ENCODE measurements around the gene PNO1.
"Not testable (repeated sequence)": the region's sequence is repeated elsewhere in the genome, so short reads cannot be mapped to it uniquely, and the experiment has no call there.

The PNO1 gene
- 29.9 to 44.6 reads per million in 2 donors for total RNA-seq

DNA sequence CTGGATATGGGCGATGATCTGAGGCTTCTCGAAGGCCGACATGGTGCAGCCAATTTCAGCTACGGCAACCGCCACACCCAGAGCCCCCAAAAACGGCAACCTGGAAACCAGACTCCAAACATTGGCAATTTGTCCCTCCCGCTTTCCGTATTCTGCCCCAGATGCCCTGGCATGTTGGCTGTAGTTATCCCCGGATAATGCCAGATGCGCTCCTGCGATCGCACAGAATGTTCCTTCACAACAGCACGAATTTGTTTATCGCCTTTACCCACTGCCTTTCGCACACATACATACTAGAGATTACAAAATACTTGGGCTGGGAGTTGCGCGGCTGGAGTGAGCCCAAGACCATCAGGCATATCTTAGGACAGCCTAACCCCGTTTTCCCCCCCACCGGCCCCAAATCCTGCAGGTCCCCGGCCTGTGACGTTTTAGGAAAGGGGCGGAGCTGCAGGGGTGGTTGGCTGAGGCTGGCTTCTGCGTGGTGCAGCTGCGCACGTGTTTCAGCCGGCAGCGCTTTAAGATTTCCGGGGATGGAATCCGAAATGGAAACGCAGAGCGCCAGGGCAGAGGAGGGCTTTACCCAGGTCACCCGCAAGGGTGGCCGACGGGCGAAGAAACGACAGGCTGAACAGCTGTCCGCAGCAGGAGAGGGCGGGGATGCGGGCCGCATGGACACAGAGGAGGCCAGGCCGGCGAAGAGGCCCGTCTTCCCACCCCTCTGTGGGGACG, at the start of gene PNO1:
Gene PNO1, plus strand, starts transcription at position 487 of the 732 bp plus-strand sequence. Its CDS starts 47 bp downstream, at position 534.
- DNase-seq, result peak; percentile 97

DNA sequence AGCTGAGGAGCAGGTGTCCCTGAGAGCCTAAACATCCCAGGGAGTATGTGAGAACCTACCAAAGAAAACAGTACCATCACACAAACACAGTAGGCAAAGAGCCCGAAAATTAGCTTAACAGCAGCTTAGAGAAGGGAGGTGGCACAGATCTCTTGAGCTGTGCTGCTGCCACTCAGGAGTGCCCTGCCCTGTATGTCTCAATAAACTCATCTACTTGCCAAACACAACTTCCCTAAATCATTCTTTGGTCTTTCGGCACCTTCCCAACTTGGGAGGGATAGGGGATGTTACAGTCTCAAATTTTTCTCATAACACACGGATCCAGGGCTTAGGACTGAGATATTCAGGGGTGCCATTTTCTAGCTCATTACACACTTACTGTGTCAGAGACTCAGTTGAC, 49.6 kb upstream of the PNO1 start:
- no peak for DNase-seq

DNA sequence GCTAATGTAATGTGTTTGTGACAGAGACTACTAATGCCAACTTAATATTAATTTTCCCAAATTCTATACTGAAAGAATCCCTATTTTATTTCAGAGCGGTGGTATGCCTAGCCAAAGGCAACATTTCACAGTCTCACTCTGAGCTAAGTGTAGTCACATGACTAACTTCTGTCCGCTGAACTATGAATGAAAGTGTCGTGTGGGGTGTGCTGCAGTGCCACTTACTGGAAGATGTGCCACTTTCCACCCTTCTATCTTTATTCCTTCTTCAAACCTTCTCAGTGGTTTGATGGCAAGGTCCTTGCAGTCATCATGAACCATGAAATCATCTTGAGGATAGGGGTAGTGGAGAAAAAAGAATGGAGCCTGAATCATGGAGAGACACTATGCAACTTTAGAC, 47.6 kb upstream of the PNO1 start:
- DNase-seq, result no peak

DNA sequence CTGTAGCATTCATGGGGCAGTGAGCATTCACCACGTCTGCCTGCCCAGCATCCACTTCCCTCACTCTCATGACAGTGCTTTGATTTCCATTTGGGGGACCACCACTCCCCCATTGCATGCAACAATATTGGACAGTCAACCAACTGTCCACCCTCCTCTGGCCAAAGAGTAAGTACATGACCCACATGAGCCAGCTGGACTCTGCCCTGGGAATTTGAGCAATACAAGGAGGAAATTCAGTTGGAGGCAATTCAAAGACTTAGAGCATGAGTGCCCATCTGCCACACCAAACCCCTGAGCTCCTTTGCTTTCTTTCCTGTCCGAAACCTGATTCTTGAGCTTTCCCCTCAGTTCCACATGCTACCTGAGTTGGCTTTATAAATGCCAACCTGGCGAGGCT, 41.7 kb upstream of the PNO1 start:
- DNase-seq, result no peak

DNA sequence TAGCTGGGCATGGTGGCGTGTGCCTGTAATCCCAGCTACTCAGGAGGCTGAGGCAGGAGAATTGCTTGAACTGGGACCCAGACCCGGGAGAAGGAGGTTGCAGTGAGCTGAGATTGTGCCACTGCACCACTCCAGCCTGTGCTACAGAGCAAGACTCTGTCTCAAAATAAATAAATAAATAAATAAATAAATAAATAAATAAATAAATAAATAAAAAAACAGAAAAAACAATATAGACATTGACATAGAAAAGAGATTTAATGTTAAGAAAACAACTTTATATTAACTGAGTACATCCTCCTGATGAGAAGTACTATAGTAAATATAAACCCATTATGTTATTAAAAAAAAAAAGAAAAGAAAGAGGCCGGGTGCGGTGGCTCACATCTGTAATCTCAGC, 39.8 kb upstream of the PNO1 start:
- DNase-seq, result not testable (repeated sequence)

DNA sequence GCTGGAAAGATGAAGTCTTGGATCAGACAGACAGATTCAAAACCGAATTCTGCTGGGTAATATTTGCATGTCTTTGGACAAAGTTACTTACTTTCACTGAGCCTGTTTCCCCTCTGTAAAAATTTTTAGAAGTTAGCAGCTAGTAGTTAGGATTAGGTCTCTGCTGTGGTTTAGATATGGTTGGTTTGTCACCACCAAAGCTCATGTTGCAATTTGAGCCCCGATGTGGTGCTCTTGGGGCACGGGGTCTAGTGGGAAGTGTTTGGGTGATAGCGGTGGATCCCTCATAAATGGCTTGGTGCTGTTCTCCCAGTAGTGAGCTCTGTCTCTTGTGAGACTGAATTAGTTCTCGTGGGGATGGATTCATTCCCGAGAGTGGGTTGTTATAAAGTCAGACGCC, 38.9 kb upstream of the PNO1 start:
- no peak for DNase-seq

DNA sequence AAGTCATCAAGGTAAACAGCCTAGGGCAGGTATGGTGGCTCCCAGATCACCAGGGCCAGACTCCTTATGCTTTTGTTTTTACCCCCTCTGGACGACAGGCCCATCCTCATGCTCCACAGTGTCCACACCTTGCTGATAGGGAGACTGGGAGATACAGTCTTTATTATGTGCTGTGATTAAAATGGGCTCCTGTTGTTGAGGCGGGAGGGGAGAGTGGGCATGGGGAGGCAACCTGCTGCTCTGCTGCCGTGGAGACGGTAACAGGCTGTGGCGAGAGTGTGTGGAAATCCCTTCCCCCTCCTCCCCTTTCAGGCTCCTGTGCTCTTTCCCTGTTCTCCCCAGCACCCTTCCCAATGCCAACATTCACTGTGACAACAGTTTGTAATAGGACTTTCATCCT, 38.2 kb upstream of the PNO1 start:
- DNase-seq, result no peak

DNA sequence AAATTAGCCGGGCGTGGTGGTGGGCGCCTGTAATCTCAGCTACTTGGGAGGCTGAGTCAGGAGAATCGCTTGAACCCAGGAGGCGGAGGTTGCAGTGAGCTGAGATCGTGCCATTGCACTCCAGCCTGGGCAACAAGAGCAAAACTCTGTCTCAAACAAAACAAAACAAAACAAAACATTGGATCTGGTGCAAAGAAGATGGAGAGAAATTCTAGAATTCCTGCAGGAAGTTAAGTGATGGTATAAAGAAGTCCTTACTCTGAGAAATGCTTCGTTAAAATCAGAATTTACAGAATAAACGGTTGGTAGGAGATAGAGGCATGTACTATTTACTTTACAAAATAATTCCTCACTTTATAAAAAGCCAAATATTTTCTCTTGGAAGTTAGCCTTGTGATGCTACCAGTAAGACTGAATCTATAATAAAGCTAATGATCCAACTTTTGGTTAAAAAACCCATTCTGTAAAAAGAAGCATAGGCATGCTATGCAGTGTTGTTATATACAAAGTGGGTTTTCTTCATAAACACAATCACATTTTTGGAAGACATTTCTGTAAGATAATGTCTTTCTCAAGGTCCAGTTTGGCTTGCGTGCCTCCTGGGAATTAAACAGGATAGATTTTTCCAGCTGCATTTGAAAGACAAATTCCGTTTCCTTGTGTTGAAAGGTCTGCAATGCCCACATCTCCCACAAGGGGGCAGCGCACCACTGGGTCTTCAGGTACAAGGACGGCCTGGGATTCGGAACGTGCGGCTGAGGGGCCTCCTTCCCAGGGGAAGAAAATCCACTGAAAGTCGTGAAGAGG, 35.6 kb upstream of the PNO1 start:
- DNase-seq, result peak; percentile 78

DNA sequence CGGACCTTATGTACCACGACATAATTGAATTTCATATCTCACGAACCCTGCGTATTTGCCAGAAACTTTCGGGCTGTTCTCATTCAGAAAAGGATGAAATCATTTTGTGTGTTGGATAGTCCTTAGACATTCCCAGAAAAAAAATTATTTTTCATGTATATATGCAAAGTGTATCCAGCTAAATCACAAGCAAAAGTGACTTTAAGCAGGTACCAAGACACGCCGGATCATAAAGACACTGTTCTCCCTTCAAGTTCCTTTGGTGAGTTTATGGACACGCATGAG, 35.1 kb upstream of the PNO1 start:
- no peak for DNase-seq

DNA sequence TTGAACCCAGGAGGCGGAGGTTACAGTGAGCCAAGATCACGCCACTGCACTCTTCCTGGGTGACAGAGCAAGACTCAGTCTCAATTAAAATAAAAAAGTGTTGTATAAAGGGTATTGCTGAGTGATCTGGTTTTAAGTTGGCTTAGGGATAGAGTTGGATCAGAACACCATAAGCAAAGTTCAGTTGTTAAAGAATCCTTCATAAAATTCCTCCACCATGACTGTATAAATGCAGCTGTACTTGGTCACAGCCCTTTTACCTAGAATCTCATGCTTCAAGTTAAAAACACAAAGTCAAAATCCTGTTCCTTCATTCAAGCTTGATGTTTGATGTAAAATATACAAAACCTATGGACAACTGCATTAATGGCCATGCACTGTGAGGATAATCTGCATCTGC, 33.4 kb upstream of the PNO1 start:
- DNase-seq, result no peak

DNA sequence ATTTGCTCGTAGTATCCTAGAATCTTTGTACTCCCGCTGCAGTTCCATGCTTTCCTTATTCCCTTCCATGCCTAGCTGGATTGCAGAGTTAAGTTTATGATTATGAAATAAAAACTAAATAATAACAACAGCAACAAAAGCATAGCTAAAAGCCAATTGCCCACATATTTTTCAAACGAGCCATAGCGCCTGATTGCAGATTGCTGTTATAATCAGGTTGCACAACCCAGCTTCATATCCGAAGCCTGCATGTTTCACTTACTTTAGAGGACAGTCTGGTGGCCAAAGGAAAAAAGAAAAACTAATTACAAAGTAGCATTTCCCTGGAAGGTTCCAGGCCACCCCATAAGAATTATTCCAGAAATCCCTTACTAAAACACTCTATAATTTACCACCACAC, 31.9 kb upstream of the PNO1 start:
- no peak for DNase-seq

DNA sequence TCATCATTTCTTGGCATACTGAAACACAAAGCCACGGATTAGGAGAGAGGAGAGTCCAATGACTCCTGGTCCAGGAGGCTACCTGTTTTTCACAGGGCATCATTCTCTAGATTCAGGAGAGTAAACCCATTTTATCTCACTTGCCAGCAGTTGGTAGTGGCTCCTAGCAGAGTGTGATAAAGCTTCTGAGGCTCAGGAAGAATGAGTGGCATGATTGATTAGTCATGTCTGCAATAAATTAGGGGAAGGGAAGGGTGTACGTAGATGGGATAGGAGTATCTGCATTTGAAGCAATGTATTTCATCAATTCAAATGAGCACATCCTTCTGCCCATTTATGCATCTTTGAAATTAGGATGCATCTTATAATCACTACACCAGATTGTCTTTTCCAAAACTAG, 31.1 kb upstream of the PNO1 start:
- DNase-seq, result no peak

DNA sequence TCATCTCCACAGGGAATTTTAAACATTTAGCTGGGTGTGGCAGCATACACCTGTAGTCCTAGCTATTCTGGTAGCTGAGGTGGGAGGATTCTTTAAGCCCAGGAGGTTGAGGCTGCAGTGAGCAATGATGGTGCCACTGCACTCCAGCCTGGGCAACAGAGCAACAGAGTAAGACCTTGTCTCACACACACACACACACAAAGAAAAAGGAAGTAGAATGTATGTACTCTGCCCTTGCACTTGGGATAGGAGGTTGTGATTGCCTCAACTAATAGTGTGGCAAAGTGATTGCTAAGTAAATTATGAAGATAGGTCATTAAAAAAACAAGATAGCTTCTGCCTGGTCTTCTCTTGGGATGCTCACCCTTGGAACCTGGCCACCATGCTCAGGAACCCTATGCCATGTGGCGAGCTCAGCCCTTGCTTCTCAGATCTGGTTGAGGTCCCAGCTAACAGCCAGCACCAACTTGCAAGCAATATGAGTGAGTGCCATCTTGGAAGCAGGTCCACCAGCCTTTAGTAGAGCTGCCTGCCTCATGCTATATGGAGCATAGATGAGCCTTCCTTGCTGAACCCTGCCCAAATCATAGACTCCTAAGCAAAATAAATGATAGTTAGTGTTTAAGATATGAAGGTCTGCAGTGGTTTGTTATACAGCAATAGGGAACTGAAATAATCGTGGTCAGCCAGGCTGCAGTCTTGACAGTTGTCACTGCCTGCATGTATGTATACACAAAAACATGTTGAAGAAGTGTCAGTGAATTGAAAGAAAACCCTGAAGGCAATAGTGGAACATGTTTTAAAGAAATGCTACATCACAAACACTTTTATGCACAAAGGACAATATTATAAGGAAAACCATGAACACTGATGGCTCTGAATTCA, 30.1 kb upstream of the PNO1 start:
- DNase-seq, result no peak

DNA sequence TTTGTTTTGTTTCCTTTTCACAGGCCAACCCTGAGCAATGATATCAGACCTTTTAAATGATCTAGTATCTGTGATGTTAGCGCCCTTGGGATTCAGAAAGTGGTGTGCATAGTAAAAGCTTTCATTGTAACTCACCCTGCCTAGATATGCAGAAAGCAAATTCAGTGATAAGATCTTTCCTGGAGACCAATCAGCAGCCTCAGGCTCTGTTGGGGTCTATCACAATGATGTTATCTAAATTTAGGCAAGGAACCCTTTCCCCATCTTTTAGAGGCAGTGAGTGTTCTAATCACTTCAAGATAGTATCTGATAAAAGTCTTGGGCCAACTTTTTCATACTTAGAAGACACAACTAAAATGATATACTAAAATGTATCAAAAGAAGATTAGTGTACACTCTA, 23.6 kb upstream of the PNO1 start:
- no peak for DNase-seq

DNA sequence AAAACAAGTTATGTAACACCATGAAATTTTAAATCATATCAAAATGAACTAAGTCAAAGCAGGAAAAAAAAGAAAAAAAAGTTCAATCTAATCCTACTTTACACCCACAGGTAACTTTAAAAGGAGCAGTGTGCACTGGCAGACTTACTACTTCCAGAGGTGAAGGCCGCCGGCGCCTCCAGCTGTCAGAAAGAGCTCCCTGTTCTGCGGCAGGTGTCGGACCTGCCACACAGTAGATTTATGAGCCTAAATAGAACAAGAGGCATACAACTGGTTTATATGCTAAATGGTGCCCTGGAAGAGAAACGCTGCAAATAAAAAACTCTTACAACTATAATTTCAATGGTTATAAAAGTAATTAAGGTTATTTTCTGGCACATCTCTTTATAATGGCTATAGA, 23.1 kb upstream of the PNO1 start:
- DNase-seq, result no peak

DNA sequence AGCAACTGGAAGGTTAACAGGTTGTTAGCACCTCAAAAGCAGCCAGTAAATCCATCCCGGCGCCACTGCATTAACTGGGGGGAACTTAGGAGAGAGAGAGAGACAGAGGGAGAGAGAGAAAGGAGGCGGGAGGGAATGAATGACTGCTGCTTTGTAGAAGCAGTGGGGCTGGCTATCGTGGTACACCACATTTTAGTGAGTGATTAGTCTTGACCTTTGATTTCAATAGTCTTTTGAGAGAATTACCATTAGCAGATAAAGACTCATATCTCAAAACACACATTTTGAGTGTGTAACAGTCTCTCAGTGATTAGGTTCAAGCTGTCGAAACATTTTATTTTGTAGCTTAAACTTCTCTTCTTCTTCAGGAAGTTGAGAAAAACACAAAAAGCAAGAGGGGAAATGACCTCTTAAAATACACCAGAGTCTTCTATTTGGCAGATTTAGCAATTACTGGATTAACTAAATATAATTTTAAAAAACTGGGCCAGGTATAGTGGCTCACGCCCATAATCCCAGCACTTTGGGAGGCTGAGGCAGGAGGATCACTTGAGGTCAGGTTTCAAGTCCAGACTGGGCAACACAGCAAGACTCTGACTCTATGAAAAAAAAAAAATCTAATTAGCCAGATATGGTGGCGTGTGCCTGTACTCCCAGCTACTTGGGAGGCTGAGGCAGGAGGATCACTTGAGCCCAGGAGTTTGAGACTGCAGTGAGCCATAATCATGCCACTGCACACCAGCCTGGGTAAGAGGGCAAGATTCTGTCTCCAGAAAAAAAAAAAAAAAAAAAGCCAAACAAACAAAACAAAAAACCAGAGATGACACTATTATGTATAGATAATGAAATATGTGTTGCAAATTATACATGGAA, 22.0 kb upstream of the PNO1 start:
- DNase-seq, result no peak

DNA sequence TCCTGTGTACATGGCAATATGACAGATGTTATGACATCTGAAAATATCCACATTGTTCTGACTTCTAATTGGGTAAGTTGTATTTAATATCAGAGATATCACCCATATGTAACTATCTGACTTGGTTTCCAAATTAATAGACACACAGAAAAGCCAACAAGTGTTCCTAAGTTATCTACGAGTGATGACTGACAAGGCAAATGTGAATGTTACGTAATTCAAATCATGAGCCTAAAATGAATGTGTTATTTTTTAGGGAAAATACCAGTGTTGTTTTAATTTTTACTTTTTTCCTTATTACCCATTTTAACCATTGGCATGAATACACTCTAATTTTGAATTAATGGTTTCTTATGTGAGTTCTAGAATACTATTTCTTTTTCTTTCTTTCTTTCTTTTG, 15.8 kb upstream of the PNO1 start:
- DNase-seq, result no peak

DNA sequence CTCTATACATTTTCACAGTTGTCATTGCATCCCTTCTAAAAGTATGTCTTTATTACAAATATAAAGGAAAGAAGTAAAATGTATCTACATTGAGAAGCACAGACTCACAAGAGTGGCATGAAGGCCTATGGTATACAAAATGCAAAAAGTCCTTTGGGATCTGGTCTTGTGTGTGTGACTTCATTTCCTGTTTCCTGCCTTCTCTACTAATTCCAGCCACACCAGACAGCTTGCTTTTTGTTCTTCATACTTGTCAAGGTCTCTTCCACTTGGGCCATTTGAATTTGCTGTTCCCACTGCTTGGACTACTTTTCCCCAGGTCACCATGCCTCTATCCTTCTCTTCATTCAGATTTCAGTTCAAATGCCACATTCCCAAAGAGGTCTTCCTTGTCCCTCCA, 6.7 kb upstream of the PNO1 start:
- no peak for DNase-seq

DNA sequence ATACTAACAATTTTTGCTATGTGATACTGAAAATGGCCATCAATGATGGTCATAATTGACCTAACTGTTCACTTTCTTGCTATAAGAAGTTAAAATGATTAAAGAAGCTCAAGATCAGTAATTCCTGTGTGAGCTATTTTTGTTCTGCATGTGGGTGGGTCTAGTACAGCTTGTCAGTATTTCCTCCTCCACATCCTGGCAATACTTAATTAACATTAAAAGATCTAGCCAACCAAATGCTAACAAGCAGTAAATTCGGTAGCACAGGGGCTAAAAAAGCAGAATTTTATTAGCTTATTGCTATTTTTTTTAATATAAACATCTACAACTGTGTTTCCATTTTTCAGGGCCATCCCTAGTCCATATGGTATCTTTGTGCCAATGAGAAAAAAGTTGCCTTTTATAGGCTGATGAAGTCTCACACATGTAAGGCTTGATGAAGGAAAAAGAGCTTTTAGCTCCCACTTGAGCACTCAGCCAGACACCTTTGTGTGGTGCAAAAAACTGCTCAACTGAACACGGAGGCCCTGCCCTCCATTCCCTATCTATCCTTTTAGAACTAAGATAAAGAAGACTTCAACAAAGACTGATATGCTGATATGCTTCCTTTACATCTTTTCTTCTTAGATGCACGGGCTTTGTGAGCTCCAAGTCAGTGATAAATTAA, 4.9 kb upstream of the PNO1 start:
- no peak for DNase-seq

DNA sequence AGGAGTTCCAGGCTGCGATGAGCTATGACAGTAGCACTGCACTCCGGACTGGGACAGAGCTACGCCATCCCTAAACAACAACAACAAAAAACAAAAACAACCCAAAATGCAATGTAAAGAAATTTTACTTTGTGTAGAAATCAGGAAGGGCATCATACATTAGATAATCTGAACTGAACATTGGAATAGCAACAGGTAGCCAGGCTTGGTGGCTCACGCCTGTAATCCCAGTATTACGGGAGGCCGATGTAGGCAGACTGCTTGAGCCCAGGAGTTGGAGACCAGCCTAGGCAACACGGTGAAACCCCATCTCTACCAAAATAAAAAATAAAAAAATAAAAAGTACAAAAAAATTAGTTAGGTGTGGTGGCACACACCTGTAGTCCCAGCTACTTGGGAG, 2.1 kb upstream of the PNO1 start:
- DNase-seq, result no peak

DNA sequence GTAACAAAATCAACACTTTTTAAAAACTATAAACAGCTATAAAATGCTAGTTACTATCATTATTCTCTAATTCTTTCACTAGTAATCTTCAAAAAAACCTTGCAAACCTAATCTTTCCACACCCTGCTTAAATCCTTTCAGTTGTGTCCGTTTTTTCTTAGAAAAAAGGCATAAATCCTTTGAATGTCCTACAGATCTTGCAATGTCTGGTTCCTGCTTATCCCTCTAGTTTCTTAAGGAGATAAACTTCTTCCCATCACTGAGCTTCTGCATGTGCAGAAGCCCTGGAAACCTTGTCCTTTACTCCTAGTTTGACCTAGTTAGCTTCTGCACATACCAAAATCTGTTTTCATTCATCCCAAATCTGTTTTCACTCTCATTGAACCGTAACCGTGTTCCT, 1.3 kb upstream of the PNO1 start:
- no peak for DNase-seq

DNA sequence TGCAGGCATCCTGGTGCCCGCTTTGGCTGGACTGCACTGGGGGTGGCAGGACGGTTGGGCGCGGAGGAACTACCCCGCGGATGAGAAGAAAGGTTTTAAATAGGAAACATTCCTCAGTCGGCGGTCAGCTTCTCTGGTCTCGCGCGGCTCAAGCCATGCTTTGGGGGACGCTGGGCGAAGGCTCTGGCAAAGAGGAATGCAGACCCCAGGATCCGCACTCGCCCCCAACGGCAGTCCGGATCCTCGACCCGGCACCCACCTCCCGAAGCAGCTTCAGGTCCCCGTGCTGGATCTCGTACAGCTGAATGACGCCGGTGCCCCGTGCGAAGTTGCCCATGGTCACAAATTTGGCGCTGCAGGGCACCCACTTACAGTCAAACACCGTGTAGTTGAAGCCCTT, 686 bp upstream of the PNO1 start:
- DNase-seq, result no peak
